ENCODE measurements around the gene CLMN. TPM values are rescaled to one million over a fixed set of nuclear protein-coding genes. Genes with fewer than 3 reads are reported as not detected.

CLMN gene
- total and polyA plus RNA-seq, 2 of the 4 experiments (the other 2 are of a cell fraction) = 0.10 to 0.18 TPM

DNA sequence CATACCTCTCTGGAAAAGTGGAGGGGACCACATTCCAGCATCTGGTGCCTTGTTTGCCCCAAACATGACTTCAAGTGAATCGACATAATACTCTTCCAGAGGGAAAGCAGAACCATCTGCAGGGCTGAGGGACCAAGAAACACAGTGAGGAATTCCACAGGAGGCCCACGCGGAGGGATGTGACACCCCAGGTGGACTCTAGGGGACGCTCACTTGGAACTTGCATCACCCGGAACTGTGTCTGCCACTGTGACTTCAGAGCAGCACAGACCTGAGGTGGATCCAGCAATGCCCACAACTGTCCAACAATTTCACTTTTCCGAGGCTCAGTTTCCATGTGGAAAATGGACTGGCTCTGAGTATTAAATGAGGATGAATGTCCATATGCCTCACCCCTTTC lies 14.3 kb upstream of the CLMN start:
- in situ Hi-C loops (cut with MboI; ENCODE audit: low sequenced_read_pairs) (no loop called here), intact Hi-C loops (cut with micrococcal nuclease) (no loop called here), dilution Hi-C loops (cut with HindIII; ENCODE audit: low sequenced_read_pairs, unreplicated experiment) (no loop called here)
- H3K9me3 ChIP-seq (ENCODE audit: control insufficient read depth, insufficient read depth, low read length) = no peaks in the 10 kb centered on the region
- DNase-seq (no peak), ATAC-seq (ENCODE audit: low read depth) (no peak)
- H2AFZ ChIP-seq (replicated peaks; ENCODE audit: low read length, poor library complexity) = no peak overlapping the region
- no peak overlapping the region for H3K4me2 ChIP-seq (ENCODE audit: low read depth, low read length)
- BruUV-seq (replicated peaks) = no TSS peak
- no peak overlapping the region for H2AK5ac ChIP-seq (ENCODE audit: low read depth, low read length)
- H2BK120ac ChIP-seq (ENCODE audit: low read depth, low read length) = no peak overlapping the region
- 80% methylated on average over 2 of the region's 6 CpGs; no CpG with 5 or more reads in 1 of the 2 experiments for WGBS, 2 experiments (ENCODE audit: extremely low coverage in 2 of 2, insufficient read length in 1 of 2)
- no peak overlapping the region for H3K9ac ChIP-seq (ENCODE audit: low read depth, low read length)
- H3K18ac ChIP-seq (ENCODE audit: low read depth, low read length) = no peak overlapping the region
- no peaks in the 10 kb centered on the region for H4K20me1 ChIP-seq (ENCODE audit: insufficient read depth, low read length)
- H3K14ac ChIP-seq (replicated peaks; ENCODE audit: low read depth, low read length) = no peak overlapping the region
- H3K36me3 ChIP-seq (ENCODE audit: control insufficient read depth, insufficient read depth, low read length) = no peaks in the 10 kb centered on the region
- H2AK9ac ChIP-seq (replicated peaks; ENCODE audit: low read depth, low read length, poor library complexity) = no peak overlapping the region
- H4K8ac ChIP-seq (ENCODE audit: low read depth in 2 of 2, low read length in 2 of 2) = no peak overlapping the region
- H2BK15ac ChIP-seq (ENCODE audit: low read depth, low read length) = no peak overlapping the region
- H3K27ac ChIP-seq (ENCODE audit: insufficient read depth, low read length) = no peak overlapping the region
- ChIA-PET CTCF (no interaction called here), POLR2A (ENCODE audit: unreplicated experiment) (no interaction called here)
- H2BK20ac ChIP-seq (ENCODE audit: low read depth, low read length) = no peak overlapping the region
- H4K91ac ChIP-seq (ENCODE audit: insufficient read depth, low read depth, low read length) = no peak overlapping the region
- H3K56ac ChIP-seq (ENCODE audit: extremely low read depth, insufficient read depth, low read length) = no peak overlapping the region
- no peak overlapping the region for H2BK5ac ChIP-seq (ENCODE audit: low read depth, low read length, poor library complexity, severe bottlenecking)
- H4K5ac ChIP-seq (ENCODE audit: low read depth, low read length) = no peak overlapping the region
- H3K79me1 ChIP-seq (ENCODE audit: low read depth in 1 of 2, low read length in 2 of 2) = no peaks in the 10 kb centered on the region
- no peaks in the 10 kb centered on the region; the same call in 1 of the 2 replicates for H3K27me3 ChIP-seq (ENCODE audit: control insufficient read depth, insufficient read depth, low read length)
- H3K9me1 ChIP-seq (ENCODE audit: insufficient read depth, low read length) = no peaks in the 10 kb centered on the region
- TF ChIP-seq RCOR1 (IDR thresholded peaks at IDR 0.05; ENCODE audit: insufficient replicate concordance, low read length) = no peak
- TF ChIP-seq CHD1 (IDR thresholded peaks at IDR 0.05; ENCODE audit: low read depth, low read length) = no peak
- no peak for TF ChIP-seq POLR2A (IDR thresholded peaks at IDR 0.05; ENCODE audit: low read depth, low read length)
- TF ChIP-seq RFX5 (IDR thresholded peaks at IDR 0.05; ENCODE audit: low read depth, low read length) = no peak
- TF ChIP-seq MAFK (IDR thresholded peaks at IDR 0.05; ENCODE audit: low read depth, low read length) = no peak
- no peak for TF ChIP-seq SMC3 (IDR thresholded peaks at IDR 0.05; ENCODE audit: low read depth, low read length)
- no peak for TF ChIP-seq ELK1 (IDR thresholded peaks at IDR 0.05; ENCODE audit: borderline replicate concordance, low read depth, low read length)
- no peak for TF ChIP-seq CTCF (conservative IDR thresholded peaks at IDR 0.05; ENCODE audit: low read depth, low read length)
- TF ChIP-seq MAZ (IDR thresholded peaks at IDR 0.05; ENCODE audit: borderline replicate concordance, low read depth, low read length) = no peak
- TF ChIP-seq RAD21 (IDR thresholded peaks at IDR 0.05; ENCODE audit: low read length) = no peak
- no peak for TF ChIP-seq FOS (IDR thresholded peaks at IDR 0.05; ENCODE audit: low read depth, low read length)
- TF ChIP-seq MXI1 (IDR thresholded peaks at IDR 0.05; ENCODE audit: borderline replicate concordance, low read depth, low read length) = no peak
- H3K4me1 ChIP-seq (ENCODE audit: control insufficient read depth, insufficient read depth, low read length) = no peaks in the 10 kb centered on the region
- no peak overlapping the region for H3K4me3 ChIP-seq (ENCODE audit: insufficient read depth, low read depth, low read length)
- H3K4ac ChIP-seq (ENCODE audit: low read depth, low read length) = no peak overlapping the region
- no peak overlapping the region for H3K23ac ChIP-seq (ENCODE audit: low read depth, low read length)

Data from IMR-90 (cell line).